Ishikawa (cell line): ENCODE data around the gene CD4.

Experiments
- CEBPB ChIP-seq: IDR thresholded peaks from 2 replicates; pipeline ENCODE4 v1.6.1; 2012
- EGR1 ChIP-seq: IDR thresholded peaks from 2 replicates; pipeline ENCODE4 v1.6.1; 2012
- EP300 ChIP-seq: IDR thresholded peaks from 2 replicates; pipeline ENCODE4 v1.6.1; 2012; ENCODE audit warnings: borderline replicate concordance
- FOXM1 ChIP-seq: IDR thresholded peaks from 2 replicates; pipeline ENCODE4 v1.6.1; 2012; ENCODE audit warnings: low read depth, borderline replicate concordance
- MAX ChIP-seq: IDR thresholded peaks from 2 replicates; pipeline ENCODE4 v1.6.1; 2012
- RAD21 ChIP-seq: IDR thresholded peaks from 2 replicates; pipeline ENCODE4 v1.6.1; 2012; ENCODE audit warnings: low read depth
- REST ChIP-seq: IDR thresholded peaks from 2 replicates; pipeline ENCODE4 v1.6.1; 2012; ENCODE audit warnings: low read depth, mild to moderate bottlenecking
- TAF1 ChIP-seq: IDR thresholded peaks from 2 replicates; pipeline ENCODE4 v1.6.1; 2012; ENCODE audit warnings: low read depth, mild to moderate bottlenecking
- TCF12 ChIP-seq: IDR thresholded peaks from 2 replicates; pipeline ENCODE4 v1.6.1; 2012; ENCODE audit warnings: low read depth
- TEAD4 ChIP-seq: IDR thresholded peaks from 2 replicates; pipeline ENCODE4 v1.6.1; 2012
- USF1 ChIP-seq: IDR thresholded peaks from 2 replicates; pipeline ENCODE4 v1.6.1; 2012
- YY1 ChIP-seq: IDR thresholded peaks from 2 replicates; pipeline ENCODE4 v1.6.1; 2012; ENCODE audit warnings: low read depth
- ZBTB7A ChIP-seq: IDR thresholded peaks from 2 replicates; pipeline ENCODE4 v1.6.1; 2012; ENCODE audit warnings: low read depth

- no peak for TF ChIP-seq CEBPB
- TF ChIP-seq REST, result no peak
- no peak for TF ChIP-seq TEAD4
- no peak for TF ChIP-seq MAX
- TF ChIP-seq EP300, result no peak
- no peak for TF ChIP-seq RAD21
- no peak for TF ChIP-seq TCF12
- TF ChIP-seq YY1, result no peak
- no peak for TF ChIP-seq ZBTB7A
- TF ChIP-seq TAF1, result no peak
- no peak for TF ChIP-seq USF1
- TF ChIP-seq EGR1, result no peak
- TF ChIP-seq FOXM1, result no peak
These were observed 58.3 kb downstream of the CD4 start for GRCh38 chr12:6847676-6848075.
